Ectodermal cell (in vitro differentiated cells): ENCODE results near the gene THBS1.

Source experiments
- H3K27ac ChIP-seq: 2 replicates; pipeline ENCODE4 v1.7.0; 2013; ENCODE audit warnings: mild to moderate bottlenecking, low read depth, low read length; ENCODE audit not compliant: insufficient read depth, poor library complexity, severe bottlenecking
- H3K27me3 ChIP-seq: 2 replicates; pipeline ENCODE4 v1.7.0; 2013; ENCODE audit warnings: mild to moderate bottlenecking, low read length; ENCODE audit not compliant: insufficient read depth, control insufficient read depth, poor library complexity, severe bottlenecking
- H3K36me3 ChIP-seq: one replicate; pipeline ENCODE4 v1.7.0; 2013; ENCODE audit warnings: low read length; ENCODE audit not compliant: control insufficient read depth, insufficient read depth
- H3K4me1 ChIP-seq: one replicate; pipeline ENCODE4 v1.7.0; 2013; ENCODE audit warnings: low read length; ENCODE audit not compliant: control insufficient read depth, insufficient read depth
- H3K4me3 ChIP-seq: 2 replicates; pipeline ENCODE4 v1.7.0; 2013; ENCODE audit warnings: low read depth, low read length, control low read depth; ENCODE audit not compliant: insufficient read depth
- H3K9me3 ChIP-seq: 2 replicates; pipeline ENCODE4 v1.7.0; 2013; ENCODE audit warnings: mild to moderate bottlenecking, low read length, moderate library complexity; ENCODE audit not compliant: control insufficient read depth
- WGBS, 2 experiments: methylation state at CpG; one replicate each; pipeline ENCODE4 v1.1.7; 2013; ENCODE audit warnings: missing lambda C conversion rate in 2 of 2; 5-methylcytosine and 5-hydroxymethylcytosine counted together

Gene THBS1

GRCh38 chr15:39621976-39622375 is 41.1 kb downstream of the THBS1 start:
- 90 to 91% methylated on average over 1 of the region's 1 CpG for WGBS, 2 experiments

GRCh38 chr15:39622660-39623516 is 42.0 kb downstream of the THBS1 start:
- Histone ChIP-seq H3K27ac (no peak overlapping the region), H3K27me3 (no peaks in the 10 kb centered on the region), H3K9me3 (no peaks in the 10 kb centered on the region), H3K4me3 (no peak overlapping the region), H3K36me3 (no peaks in the 10 kb centered on the region), H3K4me1 (no peaks in the 10 kb centered on the region)
- WGBS, 2 experiments: 94 to 96% methylated on average over 5 to 6 of the region's 6 CpGs

More at GRCh38 chr15:39621976-39622375, 41.1 kb downstream of the THBS1 start:
- H3K36me3 ChIP-seq: no peaks in the 10 kb centered on the region
- no peaks in the 10 kb centered on the region for H3K9me3 ChIP-seq
- no peak overlapping the region for H3K4me3 ChIP-seq
- no peaks in the 10 kb centered on the region for H3K4me1 ChIP-seq
- no peak overlapping the region for H3K27ac ChIP-seq
- no peaks in the 10 kb centered on the region for H3K27me3 ChIP-seq

- Histone ChIP-seq H3K27me3 (no peaks in the 10 kb centered on the region), H3K4me3 (no peak overlapping the region), H3K4me1 (no peaks in the 10 kb centered on the region), H3K9me3 (no peaks in the 10 kb centered on the region), H3K27ac (no peak overlapping the region), H3K36me3 (no peaks in the 10 kb centered on the region)
- WGBS, 2 experiments: 95 to 98% methylated on average over 4 of the region's 4 CpGs
Observed at GRCh38 chr15:39623529-39623931, 42.7 kb downstream of the THBS1 start.

GRCh38 chr15:39624806-39625205 is 43.9 kb downstream of the THBS1 start:
- H3K4me1 ChIP-seq: no peaks in the 10 kb centered on the region
- H3K27me3 ChIP-seq: no peaks in the 10 kb centered on the region
- no peaks in the 10 kb centered on the region for H3K36me3 ChIP-seq
- no peak overlapping the region for H3K27ac ChIP-seq
- no peaks in the 10 kb centered on the region for H3K9me3 ChIP-seq
- H3K4me3 ChIP-seq: no peak overlapping the region
- WGBS, 2 experiments: 93 to 95% methylated on average over 6 of the region's 6 CpGs

GRCh38 chr15:39625451-39625850 is 44.6 kb downstream of the THBS1 start:
- H3K36me3 ChIP-seq: no peaks in the 10 kb centered on the region
- no peaks in the 10 kb centered on the region for H3K27me3 ChIP-seq
- WGBS, 2 experiments: 90 to 96% methylated on average over 4 of the region's 4 CpGs
- H3K27ac ChIP-seq: no peak overlapping the region
- no peaks in the 10 kb centered on the region for H3K9me3 ChIP-seq
- no peak overlapping the region for H3K4me3 ChIP-seq
- H3K4me1 ChIP-seq: no peaks in the 10 kb centered on the region

GRCh38 chr15:39625856-39626255 is 45.0 kb downstream of the THBS1 start:
- H3K4me3 ChIP-seq: no peak overlapping the region
- H3K36me3 ChIP-seq: no peaks in the 10 kb centered on the region
- no peak overlapping the region for H3K27ac ChIP-seq

GRCh38 chr15:39627451-39628143 is 46.7 kb downstream of the THBS1 start:
- no peaks in the 10 kb centered on the region for H3K36me3 ChIP-seq
- no peaks in the 10 kb centered on the region for H3K4me1 ChIP-seq
- H3K9me3 ChIP-seq: no peaks in the 10 kb centered on the region
- no peaks in the 10 kb centered on the region for H3K27me3 ChIP-seq
- no peak overlapping the region for H3K27ac ChIP-seq
- no peak overlapping the region for H3K4me3 ChIP-seq
- 94 to 95% methylated on average over 3 of the region's 3 CpGs for WGBS, 2 experiments

More at GRCh38 chr15:39625856-39626255, 45.0 kb downstream of the THBS1 start:
- H3K9me3 ChIP-seq: no peaks in the 10 kb centered on the region
- H3K4me1 ChIP-seq: no peaks in the 10 kb centered on the region
- H3K27me3 ChIP-seq: no peaks in the 10 kb centered on the region

- Histone ChIP-seq H3K9me3 (no peaks in the 10 kb centered on the region), H3K27me3 (no peaks in the 10 kb centered on the region), H3K36me3 (no peaks in the 10 kb centered on the region), H3K4me3 (no peak overlapping the region), H3K4me1 (no peaks in the 10 kb centered on the region), H3K27ac (no peak overlapping the region)
- 89 to 91% methylated on average over 5 of the region's 5 CpGs for WGBS, 2 experiments
Observed at GRCh38 chr15:39628144-39628508, 47.2 kb downstream of the THBS1 start.

- Histone ChIP-seq H3K27me3 (no peaks in the 10 kb centered on the region), H3K9me3 (no peaks in the 10 kb centered on the region), H3K27ac (no peak overlapping the region), H3K4me3 (no peak overlapping the region), H3K4me1 (no peaks in the 10 kb centered on the region), H3K36me3 (no peaks in the 10 kb centered on the region)
- 92 to 94% methylated on average over 9 of the region's 9 CpGs for WGBS, 2 experiments
Observed at GRCh38 chr15:39628546-39629257, 47.8 kb downstream of the THBS1 start.

GRCh38 chr15:39629371-39629770 is 48.5 kb downstream of the THBS1 start:
- 91 to 96% methylated on average over 5 of the region's 5 CpGs for WGBS, 2 experiments
- no peak overlapping the region for H3K27ac ChIP-seq
- no peaks in the 10 kb centered on the region for H3K36me3 ChIP-seq
- no peaks in the 10 kb centered on the region for H3K27me3 ChIP-seq
- H3K4me1 ChIP-seq: no peaks in the 10 kb centered on the region
- H3K4me3 ChIP-seq: no peak overlapping the region
- no peaks in the 10 kb centered on the region for H3K9me3 ChIP-seq
